Embryonic facial prominence (tissue), 1 donor: ENCODE data around the gene NOTCH1.

Experiments
- DNase-seq: peaks from one replicate; pipeline ENCODE4 v3.0.0-alpha.2; 2016; ENCODE audit errors: extremely low spot score

Gene NOTCH1

DNA sequence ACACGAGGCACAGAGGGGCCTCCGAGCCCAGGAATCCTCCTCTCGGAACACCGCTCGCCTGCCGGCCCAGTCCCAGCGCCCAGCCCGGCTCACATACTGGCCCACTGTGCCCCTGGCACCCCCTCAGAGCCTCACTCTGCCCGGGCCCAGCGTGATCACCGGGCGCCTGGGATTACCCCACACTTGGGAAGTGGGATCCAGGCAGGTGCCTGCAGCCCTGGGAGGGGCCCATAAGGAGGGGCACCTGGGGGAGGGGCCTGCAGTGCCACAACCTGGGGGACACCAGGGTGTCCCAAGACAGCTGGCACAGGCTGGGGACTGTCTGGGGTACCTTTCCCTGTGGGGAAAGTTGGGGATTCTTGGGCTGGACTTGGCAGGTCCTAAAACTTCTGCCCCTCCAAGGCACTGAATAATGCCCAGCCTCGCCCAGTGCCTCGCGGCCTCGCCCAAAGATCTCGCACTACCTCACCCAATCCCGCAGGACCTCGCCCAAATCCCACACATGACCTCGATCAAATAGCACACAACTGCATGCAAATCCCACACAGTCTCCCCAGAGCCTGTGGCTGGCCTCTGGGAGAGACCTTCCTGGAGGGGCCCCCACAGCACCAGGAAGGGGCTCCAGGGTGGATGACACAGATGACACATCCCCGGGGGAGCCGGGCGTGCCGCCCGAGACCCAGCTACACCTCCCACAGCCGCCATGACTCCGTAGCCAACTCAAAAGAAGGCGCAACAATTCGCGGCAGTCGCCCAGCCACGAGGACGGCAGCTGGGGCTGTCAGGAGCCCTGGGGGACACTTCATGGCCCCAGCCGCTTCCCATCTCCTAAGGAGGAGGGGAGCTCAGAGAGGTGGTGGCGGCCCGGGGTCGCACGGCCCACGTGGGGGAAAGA is 13.7 kb downstream of the NOTCH1 start:
- no peak for DNase-seq

DNA sequence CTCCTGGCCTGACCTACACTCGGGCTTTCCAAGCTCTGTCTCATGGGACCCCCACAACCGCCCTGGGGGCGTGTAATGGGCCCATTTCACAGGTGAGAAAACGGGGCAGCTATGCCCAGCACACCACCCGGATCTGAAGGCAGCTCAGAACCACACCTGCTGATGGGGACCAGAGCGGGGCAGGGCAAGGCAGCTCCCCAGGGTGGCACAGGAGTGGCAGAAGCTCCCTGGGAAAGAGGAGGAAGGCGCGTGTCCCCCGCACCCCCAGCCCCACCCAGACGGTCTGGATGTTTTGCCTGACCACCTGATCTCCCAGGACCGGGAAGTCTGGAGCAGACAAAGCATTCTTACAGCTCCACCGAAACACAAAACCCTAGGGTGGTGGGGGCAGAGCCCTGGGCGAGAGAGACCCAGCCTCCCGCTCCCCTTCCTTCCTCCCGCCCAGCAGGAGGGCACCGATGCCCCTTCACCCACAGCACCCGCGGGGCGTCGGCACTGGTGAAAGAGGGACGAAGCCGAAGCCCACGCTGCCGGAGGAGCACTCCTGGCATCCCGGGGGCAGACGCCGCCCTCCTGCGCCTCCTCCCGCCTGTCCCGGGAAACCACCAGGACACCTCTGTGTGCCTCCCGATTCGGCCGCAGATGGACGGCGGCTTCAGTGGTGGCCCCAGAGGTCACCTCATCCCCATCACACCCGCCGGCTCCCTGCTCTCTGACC is 14.5 kb downstream of the NOTCH1 start:
- DNase-seq: no peak

DNA sequence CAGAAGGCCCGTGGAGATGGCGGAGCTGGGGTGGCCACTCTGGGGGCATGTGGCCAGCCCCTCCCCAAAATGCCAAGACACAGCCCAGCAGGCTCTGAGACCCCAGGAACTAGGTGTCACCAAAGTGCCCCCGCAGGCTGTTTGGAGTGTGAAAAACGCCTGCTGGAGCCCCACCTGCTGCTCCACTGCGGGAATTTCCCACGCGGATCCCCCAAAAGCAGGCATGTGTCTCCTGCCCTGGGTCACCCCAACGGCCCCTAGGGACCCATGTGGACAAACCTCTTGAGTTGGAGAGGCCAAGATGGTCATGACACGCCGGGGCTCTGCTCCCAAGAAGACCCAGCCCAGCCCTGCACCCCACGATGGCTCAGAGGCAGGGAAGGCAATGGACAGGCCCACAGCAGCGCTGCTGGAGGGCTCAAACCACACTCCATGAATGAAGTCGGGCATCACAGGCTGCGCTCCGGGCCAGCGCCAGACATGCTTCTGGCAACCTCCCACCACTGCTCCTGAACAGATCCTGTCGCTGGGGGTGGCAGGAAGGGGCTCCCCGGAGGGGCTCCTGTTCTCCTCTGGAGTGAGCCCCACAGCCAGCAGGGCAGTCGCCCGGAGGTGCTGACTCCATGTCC is 15.3 kb downstream of the NOTCH1 start:
- DNase-seq: no peak

DNA sequence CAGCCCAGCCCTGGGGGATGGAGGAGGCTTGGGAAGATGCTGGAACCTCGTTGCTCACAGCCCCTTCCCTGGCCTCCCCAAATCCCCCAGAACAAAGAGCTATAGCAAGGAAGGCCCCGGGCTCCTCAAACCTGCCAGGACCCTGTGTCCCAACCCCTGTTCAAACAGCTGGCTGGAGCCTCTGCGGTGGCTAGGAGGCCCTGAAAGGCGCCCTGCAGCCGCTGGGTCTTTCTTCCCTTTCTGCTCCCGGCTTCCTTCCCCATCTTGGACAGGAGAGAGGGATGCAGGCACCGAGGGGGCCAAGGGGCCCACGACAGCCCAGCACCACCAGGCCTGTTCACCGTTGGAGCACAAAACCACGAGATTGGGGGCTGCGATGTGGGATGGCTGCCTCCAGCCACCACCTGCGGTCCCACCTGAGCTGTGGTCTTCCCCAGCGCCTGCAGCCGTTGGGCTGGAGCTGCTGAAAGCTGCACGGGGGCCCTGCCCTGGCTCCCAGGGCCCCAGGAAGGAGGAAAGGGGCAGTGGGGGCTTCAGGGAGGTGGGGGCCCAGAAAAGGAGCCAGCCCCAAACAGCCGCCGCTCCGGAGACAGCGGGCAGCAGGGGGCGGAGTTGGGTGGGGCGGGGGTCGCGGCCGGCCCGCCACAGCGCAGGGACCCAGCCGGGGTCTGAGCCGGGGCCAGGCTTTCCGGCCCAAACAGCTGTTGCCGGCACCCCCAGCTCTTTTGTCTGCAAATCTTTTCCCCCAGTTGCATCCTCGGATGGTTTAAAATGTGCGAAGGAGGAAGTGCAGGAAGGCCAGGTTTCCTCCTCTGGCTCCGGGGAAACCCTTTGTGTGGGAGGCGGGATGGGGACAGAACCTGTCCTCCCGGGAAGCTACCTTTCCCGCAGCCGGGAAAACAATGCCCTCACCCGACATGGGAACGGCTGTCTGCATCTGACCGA is 16.1 kb downstream of the NOTCH1 start:
- DNase-seq: no peak

DNA sequence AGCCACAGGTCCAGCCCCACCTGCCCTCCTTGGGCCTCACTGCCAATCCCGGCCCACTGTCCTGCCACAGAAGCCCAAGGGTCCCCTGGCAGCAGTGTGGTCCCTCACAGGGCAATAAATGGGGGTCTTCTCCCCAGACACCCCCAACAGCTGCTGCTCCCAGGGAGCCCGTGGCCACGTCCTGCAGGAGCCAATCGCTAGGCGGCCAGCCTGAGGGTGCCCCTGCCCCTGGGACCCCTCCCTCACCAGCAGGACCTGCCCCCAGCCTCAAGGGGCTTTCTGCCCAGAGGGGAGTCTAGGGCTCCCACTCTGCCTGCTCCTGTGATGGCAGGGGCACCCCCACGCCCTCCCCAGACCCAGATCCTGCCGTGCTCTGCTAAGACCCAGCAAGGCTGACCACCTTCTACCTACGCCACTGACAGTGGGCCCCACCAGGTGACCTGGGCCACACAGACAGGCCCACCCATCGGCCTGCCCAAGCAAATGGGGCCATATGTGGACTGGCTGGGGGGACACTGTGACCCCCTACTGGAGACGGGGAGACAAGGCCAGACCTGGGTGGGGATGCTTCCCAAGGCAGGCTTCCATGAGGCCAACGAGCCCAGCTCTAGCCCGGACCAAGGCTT is 17.0 kb downstream of the NOTCH1 start:
- DNase-seq: no peak

DNA sequence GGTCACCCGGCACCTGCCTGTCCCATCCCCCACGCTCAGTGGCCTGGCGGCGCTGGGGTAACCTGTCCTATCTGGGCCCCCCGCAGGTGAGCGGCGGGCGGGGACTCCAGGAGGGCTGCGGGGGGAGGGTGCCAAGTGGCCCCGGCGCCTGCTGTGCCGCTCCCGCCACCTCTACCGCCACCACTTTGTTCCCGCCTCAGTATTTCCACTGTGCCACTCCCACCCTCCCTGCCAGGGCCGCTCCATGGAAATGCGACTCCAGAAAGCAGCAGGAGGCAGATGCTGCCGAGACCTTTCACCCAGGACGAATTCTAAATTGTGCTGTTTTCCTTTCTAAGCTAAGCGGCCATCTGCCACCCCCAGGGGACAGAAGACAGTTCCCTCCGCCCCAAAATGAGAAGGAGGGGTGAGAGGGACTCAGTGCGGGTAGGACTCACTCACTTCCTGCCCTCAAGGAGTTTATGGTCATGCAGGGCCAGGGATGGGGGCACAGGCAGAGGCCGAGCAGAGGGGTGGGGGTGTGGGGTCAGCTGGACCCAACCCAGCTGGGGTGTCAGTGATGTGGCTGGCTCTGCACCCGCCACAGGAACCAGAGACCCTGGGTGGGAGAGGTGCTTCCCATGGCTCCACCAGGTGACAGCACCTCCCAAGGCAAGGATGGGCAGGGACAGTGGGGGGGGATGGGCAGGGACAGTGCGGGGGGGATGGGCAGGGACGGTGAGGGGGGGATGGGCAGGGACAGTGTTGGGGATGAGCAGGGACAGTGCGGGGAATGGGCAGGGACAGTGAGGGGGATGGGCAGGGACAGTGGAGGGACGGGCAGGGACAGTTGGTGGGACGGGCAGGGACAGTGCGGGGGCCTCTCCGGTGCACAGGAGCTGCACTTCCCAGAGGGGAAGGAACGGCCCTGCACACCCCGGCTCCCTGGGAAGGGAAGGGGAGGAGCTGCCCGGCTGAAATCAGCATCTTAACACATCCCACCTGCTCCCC is 17.8 kb downstream of the NOTCH1 start:
- no peak for DNase-seq

DNA sequence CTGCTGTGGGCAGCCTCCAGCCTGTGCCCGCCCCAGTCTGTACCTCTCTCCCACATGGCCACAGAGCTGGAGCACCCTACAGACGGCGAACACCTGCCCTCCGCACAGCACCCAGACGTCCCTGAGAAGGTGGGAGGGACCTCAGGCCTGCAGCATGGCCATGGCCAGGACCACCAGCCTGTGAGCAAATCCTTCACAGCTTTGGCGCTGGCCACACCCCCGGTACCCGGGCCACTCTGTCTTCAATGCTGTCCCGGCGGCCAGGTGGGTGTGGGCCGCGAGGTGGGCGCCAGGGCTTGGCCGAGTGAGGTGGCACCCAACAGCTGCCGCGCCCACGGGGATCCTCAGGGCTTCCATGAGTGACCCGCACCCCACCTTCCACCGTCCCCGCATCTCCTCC is 18.7 kb downstream of the NOTCH1 start:
- DNase-seq: no peak

DNA sequence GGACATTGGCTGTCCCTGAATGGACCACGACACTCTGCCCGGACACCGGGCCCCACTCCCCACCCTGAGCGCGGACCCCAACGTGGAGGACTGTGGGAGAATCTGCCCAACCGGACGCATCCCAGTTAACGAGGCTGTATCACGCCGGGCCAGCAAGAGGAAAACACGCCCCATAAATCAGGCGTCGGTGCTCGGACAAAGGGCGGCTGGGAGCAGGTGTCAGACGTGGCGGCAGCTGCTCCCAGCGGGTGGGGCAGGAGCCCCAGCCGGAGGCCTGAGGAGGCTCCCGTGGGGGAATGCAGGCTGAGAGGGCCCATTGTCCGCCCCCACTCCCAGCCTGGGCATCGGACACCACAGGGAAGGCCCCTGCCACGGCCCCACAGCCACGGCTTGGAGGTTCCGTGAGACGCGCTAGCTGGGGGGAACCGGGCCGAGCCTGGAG is 19.2 kb downstream of the NOTCH1 start:
- no peak for DNase-seq

DNA sequence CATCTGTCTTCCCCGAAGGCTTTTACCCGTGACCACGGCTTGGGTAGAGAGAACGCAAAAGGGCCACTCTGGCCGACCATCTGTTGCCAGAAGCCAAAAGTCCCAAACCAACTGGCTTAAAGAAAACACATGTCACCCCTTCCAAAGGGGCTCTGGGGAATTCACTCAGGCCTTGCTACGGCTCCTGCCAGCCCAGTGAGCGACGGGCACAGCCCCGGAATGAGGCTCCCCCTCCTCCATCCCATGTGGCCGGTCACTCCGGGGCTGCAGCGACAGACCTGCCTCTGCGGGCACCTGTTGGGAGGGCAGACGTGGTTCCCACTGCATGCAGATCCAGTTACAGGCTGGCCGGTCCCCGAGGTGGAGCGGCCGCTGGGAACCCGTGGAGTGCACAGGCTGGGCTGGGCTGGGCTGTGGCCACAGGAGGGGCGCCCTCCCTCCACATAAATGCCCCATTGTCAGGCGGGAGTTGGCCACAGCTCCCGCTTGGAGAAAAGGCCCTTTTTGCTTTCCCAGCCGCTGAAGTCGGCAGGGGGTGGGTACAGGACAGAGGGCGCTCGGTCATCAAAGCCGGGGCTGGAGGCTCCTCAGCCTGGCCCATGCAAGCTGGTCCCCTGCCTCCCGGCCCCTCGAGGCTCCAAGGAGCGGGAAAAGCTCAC is 19.9 kb downstream of the NOTCH1 start:
- no peak for DNase-seq

DNA sequence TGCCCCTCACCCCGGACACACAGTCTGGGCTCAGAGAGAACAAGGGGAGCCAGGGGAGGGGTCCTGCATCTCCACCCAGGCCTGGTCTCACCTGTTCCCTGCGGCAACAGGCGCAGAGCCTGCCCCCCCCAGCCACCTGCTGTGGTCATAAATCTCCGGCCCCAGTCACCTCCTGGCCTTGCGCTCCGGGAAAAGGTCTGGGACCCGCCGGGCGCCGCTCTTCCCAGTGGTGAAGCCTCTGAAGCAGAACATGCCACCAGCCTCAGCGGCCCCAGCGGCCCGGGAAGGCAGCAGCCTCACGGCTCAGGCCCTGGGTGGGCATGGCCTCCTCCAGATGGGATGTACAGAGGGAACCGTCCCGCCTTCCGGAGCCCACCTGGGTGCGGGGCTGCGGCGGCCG is 20.6 kb downstream of the NOTCH1 start:
- no peak for DNase-seq

DNA sequence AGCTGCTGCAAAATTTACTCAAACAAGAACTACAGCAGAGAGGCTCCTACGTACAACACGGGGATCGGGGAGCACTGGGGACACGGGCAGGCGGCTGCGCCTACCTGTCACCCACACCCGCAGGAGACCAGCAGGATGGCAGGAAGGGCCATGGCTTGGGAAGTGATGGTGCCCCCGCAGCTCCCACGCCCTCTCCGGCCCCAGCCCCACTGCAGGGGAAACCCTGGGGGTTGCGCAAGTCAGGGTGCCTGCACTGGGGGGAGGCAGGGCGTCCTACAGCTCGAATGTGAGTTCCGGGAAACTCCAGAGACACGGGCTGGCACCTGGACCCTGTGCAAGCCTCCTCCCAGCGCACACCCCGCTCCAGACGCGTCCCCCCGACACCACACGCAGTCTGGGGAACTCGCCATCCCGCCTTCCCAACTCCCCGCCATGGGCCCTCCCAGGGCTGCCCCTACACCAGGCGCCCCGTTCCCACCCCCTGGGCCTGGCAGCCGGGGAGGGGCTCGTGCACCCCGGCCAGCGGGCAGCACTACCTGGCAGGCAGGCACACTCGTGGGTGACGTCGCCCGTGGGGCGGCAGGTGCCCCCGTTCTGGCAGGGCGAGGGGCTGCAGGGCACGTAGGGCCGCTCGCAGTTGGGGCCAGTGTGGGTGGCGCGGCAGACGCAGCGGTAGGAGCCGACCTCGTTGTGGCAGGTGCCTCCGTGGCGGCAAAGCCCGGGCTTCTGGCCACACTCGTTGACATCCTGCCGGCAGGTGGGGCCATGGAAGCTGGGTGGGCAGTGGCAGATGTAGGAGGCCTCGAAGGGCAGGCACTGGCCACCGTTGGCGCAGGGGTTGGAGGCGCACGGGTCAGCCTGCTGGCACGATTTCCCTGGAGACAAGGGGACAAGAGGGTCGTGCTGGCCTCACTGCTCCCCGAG is 23.3 kb downstream of the NOTCH1 start:
- no peak for DNase-seq

DNA sequence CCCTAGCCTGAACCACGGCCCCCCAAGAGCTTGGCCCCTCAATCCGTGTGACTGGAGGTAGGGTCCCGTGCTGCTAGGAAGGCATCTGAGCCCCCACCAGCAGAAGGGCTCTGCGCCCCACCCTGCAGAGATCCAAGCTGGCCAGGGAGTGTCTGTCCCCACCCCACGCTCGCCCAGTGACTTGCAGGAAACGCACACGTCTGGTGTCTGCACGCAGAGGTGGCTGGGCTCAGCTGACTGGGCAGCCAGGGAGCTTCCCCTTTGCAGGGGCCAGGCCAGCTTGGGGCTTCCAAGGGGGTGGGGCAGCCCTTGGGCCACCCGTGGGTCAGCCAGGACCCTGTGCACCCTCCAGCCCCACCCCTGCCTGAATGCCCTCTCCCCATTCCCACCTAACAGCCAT is 24.3 kb downstream of the NOTCH1 start:
- DNase-seq: no peak

DNA sequence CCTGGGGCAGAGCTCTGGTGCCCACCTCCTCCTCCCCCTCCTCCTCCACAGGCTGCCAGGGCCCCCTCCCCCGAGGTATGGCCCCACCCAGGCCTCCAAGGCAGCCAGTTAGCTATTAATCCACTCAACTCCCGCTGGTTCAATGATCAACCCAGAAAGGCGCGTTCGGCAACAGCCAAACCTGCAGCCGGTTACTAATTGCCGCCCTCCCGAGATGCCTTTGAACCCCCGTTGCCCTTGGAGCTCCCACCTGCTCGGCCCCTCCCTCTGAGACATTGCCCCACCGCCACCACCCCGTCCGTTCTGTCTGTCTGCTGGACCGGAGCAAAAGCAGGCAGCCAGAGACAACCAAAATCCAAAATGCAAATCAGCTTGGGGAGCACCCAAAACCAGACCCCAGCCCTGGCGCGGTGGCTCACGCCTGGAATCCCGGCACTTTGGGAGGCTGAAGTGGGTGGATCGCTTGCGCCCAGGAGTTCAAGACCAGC is 25.8 kb downstream of the NOTCH1 start:
- no peak for DNase-seq

DNA sequence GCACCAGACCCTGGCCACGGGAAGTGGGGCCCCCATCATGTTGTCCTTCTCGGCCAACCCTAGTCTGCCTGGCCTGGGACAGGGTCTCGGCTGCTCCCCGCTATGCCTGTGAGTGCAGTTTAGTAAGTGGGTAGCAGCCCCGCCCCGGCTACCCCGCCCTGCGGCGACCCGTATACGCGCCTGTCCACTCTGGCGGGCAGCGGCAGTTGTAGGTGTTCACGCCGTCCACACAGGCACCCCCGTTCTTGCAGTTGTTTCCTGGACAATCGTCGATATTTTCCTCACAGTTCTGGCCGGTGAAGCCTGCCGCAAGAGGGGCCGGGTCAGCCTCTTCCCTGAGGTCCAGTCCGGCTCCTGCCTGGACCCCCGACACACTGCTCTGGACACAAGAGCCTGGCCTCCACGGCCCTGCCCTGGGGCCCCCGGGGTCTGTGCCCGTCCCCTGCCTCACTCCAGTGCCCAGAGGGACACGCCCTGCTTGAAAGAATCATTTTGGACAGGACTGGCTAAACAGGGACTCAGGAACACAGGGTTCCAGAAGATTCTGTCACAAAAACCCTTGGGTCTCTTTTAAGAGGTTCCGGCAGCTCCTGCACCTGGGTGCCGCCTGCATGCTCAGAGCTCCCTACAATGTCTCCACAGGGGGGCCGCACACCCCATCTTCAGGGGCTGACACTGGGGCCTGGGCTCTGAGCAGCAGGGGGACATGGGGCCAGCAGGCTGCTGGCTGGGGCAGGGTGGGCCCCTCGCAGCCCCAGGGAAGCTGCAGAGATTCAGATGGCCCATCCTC is 26.4 kb downstream of the NOTCH1 start:
- DNase-seq: no peak

DNA sequence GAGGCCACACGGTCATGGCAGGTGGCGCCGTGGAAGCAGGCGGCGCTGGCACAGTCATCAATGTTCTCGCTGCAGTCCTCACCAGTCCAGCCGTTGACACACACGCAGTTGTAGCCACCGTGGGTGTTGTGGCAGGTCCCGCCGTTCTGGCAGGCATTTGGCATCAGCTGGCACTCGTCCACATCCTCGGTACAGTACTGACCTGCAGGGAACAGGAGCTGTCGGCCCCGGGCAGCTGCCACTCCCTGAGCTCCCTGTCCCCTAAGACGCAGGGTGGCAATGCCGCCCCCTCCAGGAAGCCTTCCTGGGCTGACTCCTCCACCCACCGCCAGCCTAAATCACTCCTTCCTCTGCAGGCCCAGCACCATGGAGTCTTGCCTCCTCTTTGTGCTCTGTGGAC is 27.2 kb downstream of the NOTCH1 start:
- no peak for DNase-seq

DNA sequence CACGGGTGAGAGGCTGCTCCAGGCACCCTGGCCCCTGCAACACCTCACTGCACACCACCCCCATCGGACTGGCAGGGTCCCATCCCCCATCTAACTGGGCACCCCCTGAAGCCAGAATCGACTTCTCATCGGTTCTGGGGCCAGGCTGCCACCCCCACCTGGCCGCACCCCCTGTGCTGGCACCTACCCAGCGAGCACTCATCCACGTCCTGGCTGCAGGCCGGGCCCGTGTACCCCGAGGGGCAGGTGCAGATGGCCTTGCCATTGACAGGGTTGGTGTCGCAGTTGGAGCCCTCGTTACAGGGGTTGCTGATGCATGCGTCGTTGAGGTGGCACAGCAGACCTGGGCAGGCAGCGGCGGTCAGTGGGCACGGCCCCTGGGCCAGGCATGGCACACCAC is 27.9 kb downstream of the NOTCH1 start:
- DNase-seq: no peak
